H1 (cell line): ENCODE data around the gene FAM234A. TPM values are rescaled to one million over a fixed set of nuclear protein-coding genes. Genes with fewer than 3 reads are reported as not detected.

Source experiments
- HDAC2 ChIP-seq, 2 experiments: fragments of 300-600 bp in 1 of 2; sonication (generic) in 1 of 2; IDR thresholded peaks; 2 replicates each; pipeline ENCODE4 v1.6.1; 2011 to 2012; ENCODE audit warnings: low read depth in 2 of 2, low read length in 2 of 2, mild to moderate bottlenecking in 2 of 2, moderate library complexity in 2 of 2, borderline replicate concordance in 1 of 2, inconsistent platforms in 1 of 2
- RBBP5 ChIP-seq: IDR thresholded peaks from 2 replicates; pipeline ENCODE4 v1.7.1; 2012; ENCODE audit warnings: low read depth, mild to moderate bottlenecking, inconsistent platforms, low read length, moderate library complexity, borderline replicate concordance
- ZNF274 ChIP-seq: IDR thresholded peaks from 2 replicates; pipeline ENCODE4 v1.7.0; 2012; ENCODE audit warnings: low read length, borderline replicate concordance; ENCODE audit errors: extremely low read depth
- polyA plus RNA-seq, 7 experiments: library from polyadenylated mRNA; depleted of rRNA in 3 of 7; stranded (reverse) in 5 of 7; unstranded in 2 of 7; fragments of >200 nt in 5 of 7; fragments of 200-250 nt in 2 of 7; gene quantifications; 1 replicate in 5 of 7; 2 replicates in 1 of 7; 4 replicates in 1 of 7; pipeline versions ENCODE4 v1.2.1 to v1.2.3, GENCODE V29; 2011 to 2013; ENCODE audit warnings: missing spikeins in 2 of 7, mixed read lengths in 2 of 7
- total RNA-seq: library from RNA; stranded (reverse); fragmentation: NEBNext Ultra II Directional; extraction: Animal tissue kit (Norgen Biotek cat#: 25700); gene quantifications from 2 replicates; pipeline ENCODE4 v1.2.1, GENCODE V29; 2021
- TF ChIP-seq, protein P1 (sequence below): IDR thresholded peaks from 2 replicates; pipeline ENCODE4 v1.6.1; 2011; ENCODE audit warnings: low read length, improper control_type of control experiment
- TF ChIP-seq, protein P2 (sequence below): IDR thresholded peaks from 2 replicates; pipeline ENCODE4 v1.6.1; 2012; ENCODE audit warnings: inconsistent platforms

The FAM234A gene
- total and polyA plus RNA-seq, 2 of the 8 experiments (the other 6 are each of a cell fraction or from before 2014, with no cell fraction given): 80.6 to 104 TPM

DNA sequence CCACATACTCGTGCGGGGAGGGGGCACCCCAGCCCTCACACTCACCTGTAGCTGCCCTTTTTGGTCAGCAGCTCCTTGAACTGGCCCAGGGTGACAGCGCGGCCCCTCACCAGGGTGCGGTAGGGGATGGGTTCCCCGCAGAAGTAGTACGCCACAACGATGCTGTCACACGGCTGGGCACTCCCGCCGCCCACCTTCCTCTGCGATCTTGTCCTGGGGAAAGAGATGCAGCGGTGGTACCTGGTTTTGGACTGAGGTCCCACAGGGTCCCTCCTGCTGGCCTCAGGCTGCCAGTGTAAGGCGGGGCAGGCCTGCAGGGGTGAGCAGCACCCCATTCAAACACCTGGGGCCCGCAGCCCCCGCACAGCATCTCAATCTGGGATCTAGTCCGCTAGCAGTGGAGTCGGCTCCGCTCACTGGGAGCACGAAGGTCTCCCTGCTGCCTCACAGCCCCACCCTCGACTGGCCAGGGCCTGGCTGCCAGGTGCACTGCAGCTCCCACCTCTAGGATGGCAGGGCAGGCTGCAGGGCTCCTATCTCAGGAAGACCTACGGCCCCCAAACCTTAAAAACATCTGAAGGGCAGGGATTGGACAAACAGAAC is 54.9 kb downstream of the FAM234A start (continued):
- TF ChIP-seq RBBP5 (no peak), HDAC2 (IDR thresholded peaks at IDR 0.05; ENCODE audit: borderline replicate concordance in 1 of 2, low read depth in 2 of 2, low read length in 2 of 2) (no peak), ZNF274 (no peak)
- TF ChIP-seq, protein P1, sequence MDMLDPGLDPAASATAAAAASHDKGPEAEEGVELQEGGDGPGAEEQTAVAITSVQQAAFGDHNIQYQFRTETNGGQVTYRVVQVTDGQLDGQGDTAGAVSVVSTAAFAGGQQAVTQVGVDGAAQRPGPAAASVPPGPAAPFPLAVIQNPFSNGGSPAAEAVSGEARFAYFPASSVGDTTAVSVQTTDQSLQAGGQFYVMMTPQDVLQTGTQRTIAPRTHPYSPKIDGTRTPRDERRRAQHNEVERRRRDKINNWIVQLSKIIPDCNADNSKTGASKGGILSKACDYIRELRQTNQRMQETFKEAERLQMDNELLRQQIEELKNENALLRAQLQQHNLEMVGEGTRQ: no peak
- TF ChIP-seq, protein P2, sequence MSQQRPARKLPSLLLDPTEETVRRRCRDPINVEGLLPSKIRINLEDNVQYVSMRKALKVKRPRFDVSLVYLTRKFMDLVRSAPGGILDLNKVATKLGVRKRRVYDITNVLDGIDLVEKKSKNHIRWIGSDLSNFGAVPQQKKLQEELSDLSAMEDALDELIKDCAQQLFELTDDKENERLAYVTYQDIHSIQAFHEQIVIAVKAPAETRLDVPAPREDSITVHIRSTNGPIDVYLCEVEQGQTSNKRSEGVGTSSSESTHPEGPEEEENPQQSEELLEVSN: no peak
